ENCODE measurements around the gene IFT25.

IFT25 gene

GRCh38 chr1:53929246-53929960 lies 16.1 kb downstream of the IFT25 start:
- no peak for DNase-seq (ENCODE audit: low spot score)
- Mint-ChIP-seq H3K27me3 (ENCODE audit: low read depth) (no peaks in the 10 kb centered on the region), H3K9me3 (peaks cover 17% of the 10 kb centered on the region), H3K27ac (no peak overlapping the region), H3K4me1 (ENCODE audit: low read depth) (peaks cover 7% of the 10 kb centered on the region), H3K36me3 (ENCODE audit: low read depth) (peaks cover 65% of the 10 kb centered on the region), H3K4me3 (no peak overlapping the region)

GRCh38 chr1:53927376-53927881 lies 18.1 kb downstream of the IFT25 start:
- Mint-ChIP-seq H3K27ac (no peak overlapping the region), H3K9me3 (peaks cover 7% of the 10 kb centered on the region), H3K36me3 (ENCODE audit: low read depth) (peaks cover 55% of the 10 kb centered on the region), H3K4me1 (ENCODE audit: low read depth) (peaks cover 7% of the 10 kb centered on the region), H3K27me3 (ENCODE audit: low read depth) (no peaks in the 10 kb centered on the region), H3K4me3 (no peak overlapping the region)
- no peak for DNase-seq (ENCODE audit: low spot score)

DNA sequence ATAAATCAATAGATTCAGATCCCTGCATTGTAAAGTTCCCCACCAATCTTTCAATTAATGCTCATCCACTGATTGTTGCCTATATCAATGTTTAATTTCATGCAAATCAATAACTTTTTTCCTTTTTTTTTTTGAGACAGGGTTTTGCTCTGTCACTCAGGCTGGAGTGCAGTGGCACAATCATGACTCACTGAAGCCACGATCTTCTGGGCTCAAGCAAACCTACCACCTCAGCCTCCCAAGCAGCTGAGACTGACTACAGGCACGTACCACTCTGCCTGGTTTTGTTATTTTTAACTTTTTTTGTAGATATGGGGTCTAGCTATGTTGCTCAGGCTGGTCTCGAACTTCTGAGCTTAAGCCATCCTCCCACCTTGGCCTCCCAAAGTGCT lies 25.8 kb downstream of the IFT25 start:
- H3K36me3 Mint-ChIP-seq (ENCODE audit: low read depth) = peaks cover 42% of the 10 kb centered on the region
- no peaks in the 10 kb centered on the region for H3K27me3 Mint-ChIP-seq (ENCODE audit: low read depth)
- H3K4me3 Mint-ChIP-seq = peak overlapping the region; percentile 52
- H3K4me1 Mint-ChIP-seq (ENCODE audit: low read depth) = peaks cover 38% of the 10 kb centered on the region
- no peak for DNase-seq (ENCODE audit: low spot score)
- no peaks in the 10 kb centered on the region for H3K9me3 Mint-ChIP-seq
- peak overlapping the region; percentile 79 for H3K27ac Mint-ChIP-seq

DNA sequence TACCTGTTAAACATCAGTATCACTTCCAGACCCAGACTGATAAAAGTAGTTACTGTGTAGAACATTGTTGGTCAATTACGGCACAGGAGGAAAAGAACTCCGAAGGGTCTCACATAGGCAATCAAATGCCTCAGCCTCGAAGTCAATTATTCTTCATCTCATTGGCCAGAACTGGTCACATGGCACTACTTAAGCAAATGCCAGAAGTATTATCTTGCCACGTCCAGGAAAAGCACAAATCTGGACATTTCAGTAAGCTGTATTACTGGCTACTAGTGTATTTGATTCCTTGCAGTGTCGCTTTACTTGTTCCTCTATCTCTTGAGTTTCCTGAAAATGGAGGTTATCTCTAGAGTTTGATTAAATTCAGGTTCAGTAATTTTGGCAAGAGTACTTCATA lies 27.2 kb downstream of the IFT25 start:
- no peaks in the 10 kb centered on the region for H3K27me3 Mint-ChIP-seq (ENCODE audit: low read depth)
- peak overlapping the region; percentile 79 for H3K27ac Mint-ChIP-seq
- peaks cover 38% of the 10 kb centered on the region for H3K4me1 Mint-ChIP-seq (ENCODE audit: low read depth)
- H3K36me3 Mint-ChIP-seq (ENCODE audit: low read depth) = peaks cover 38% of the 10 kb centered on the region
- H3K9me3 Mint-ChIP-seq = no peaks in the 10 kb centered on the region
- no peak overlapping the region for H3K4me3 Mint-ChIP-seq
- DNase-seq (ENCODE audit: low spot score) = no peak

DNA sequence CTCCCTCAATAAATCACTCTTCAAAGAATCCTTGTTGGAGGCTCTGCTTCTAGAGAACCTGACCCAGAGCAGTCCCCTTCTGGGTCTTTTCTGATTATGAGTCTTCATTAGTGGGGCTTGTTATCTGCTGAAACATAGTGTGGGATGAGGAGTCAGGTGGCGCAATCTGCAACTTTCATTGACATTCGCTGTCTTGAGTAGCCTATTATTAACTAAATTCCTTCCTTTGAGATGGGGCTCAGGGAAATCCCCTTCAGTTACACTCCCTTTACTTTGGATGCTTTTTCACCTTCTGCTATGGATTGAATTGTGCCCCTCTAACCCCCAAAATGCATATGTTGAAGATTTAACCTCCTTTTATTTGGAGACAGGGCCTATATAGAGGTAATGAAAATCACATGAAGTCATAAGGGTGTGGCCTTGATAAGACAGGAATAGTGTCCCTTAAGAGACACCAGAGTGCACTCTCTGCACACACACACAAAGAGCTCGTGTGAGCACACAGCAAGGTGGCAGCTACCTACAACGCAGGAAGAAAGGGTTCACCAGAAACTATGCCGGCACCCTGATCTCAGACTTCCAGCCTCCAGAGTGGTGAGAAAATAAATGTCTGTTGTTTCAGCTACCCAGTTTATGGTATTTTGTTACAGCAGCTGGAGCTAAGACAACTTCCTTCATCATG lies 32.0 kb downstream of the IFT25 start:
- no peak overlapping the region for H3K4me3 Mint-ChIP-seq
- H3K36me3 Mint-ChIP-seq (ENCODE audit: low read depth) = peaks cover 29% of the 10 kb centered on the region
- H3K9me3 Mint-ChIP-seq = no peaks in the 10 kb centered on the region
- H3K27me3 Mint-ChIP-seq (ENCODE audit: low read depth) = no peaks in the 10 kb centered on the region
- DNase-seq (ENCODE audit: low spot score) = no peak
- H3K27ac Mint-ChIP-seq = no peak overlapping the region
- H3K4me1 Mint-ChIP-seq (ENCODE audit: low read depth) = peaks cover 18% of the 10 kb centered on the region

- H3K4me1 Mint-ChIP-seq (ENCODE audit: low read depth) = peaks cover 10% of the 10 kb centered on the region
- no peaks in the 10 kb centered on the region for H3K27me3 Mint-ChIP-seq (ENCODE audit: low read depth)
- DNase-seq (ENCODE audit: low spot score) = no peak
- no peak overlapping the region for H3K27ac Mint-ChIP-seq
- H3K4me3 Mint-ChIP-seq = no peak overlapping the region
- H3K9me3 Mint-ChIP-seq = no peaks in the 10 kb centered on the region
- H3K36me3 Mint-ChIP-seq (ENCODE audit: low read depth) = peaks cover 20% of the 10 kb centered on the region
Measured at GRCh38 chr1:53911442-53911841, 34.1 kb downstream of the IFT25 start.

DNA sequence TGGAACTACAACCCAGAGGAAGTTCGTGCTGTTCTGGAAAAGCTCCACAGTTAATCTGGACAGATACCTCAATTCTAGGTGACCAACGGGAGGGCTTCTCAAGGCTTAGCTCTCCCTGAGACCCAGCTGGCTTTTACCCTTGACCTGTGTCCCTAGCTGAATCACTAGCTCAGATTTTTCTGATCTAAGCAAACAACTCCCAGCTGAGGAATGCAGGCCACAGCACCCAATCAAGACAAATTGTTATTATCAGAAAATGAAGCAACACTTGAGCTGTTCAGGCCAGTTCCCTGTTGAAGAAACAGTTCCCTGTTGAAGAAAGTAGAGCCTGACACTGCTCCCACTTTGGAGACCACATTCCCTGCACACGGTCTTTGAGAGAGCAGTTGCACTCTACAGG lies 35.6 kb downstream of the IFT25 start:
- no peak for DNase-seq (ENCODE audit: low spot score)
- no peak overlapping the region for H3K27ac Mint-ChIP-seq
- H3K4me3 Mint-ChIP-seq = no peak overlapping the region
- H3K9me3 Mint-ChIP-seq = no peaks in the 10 kb centered on the region
- H3K36me3 Mint-ChIP-seq (ENCODE audit: low read depth) = peaks cover 10% of the 10 kb centered on the region
- no peaks in the 10 kb centered on the region for H3K27me3 Mint-ChIP-seq (ENCODE audit: low read depth)
- no peaks in the 10 kb centered on the region for H3K4me1 Mint-ChIP-seq (ENCODE audit: low read depth)

DNA sequence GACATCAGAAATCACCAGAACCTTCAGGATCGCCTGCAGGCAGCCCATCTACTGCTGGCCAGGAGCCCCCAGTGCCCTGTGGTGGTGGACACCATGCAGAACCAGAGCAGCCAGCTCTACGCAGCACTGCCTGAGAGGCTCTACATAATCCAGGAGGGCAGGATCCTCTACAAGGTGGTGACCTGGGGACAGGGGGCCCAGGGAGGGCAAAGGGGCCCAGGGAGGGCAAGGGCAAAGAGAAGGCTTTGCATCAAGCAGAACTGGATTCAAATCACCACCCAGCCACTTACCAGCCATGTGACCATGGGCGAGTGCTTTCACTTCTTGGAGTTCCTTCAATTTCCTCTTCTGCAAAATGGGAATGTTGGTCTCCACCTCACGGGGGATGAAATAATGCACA lies 39.4 kb downstream of the IFT25 start:
- Mint-ChIP-seq H3K4me3 (no peak overlapping the region), H3K27ac (no peak overlapping the region), H3K9me3 (no peaks in the 10 kb centered on the region), H3K4me1 (ENCODE audit: low read depth) (peaks cover 4% of the 10 kb centered on the region), H3K27me3 (ENCODE audit: low read depth) (no peaks in the 10 kb centered on the region), H3K36me3 (ENCODE audit: low read depth) (no peaks in the 10 kb centered on the region)
- DNase-seq (ENCODE audit: low spot score) = no peak

DNA sequence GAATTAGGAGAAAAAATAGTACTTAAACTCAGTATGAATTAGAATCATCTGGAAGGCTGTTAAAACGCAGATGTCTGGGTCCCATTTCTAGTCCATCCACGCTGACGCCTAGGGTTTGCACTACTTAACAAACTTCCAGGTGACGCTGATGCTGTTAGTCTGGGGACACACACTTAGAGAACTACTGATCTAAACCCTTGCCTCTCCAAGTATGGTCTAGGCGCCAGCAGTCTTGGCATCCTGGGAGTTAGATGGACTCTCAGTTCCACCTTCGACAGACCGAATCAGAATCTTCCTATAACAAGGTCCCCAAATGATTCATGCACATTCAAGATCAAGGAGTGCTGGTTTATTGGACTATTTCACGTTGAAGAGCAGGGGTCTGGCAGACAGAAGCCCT lies 40.0 kb downstream of the IFT25 start:
- Mint-ChIP-seq H3K36me3 (ENCODE audit: low read depth) (no peaks in the 10 kb centered on the region), H3K4me1 (ENCODE audit: low read depth) (peaks cover 7% of the 10 kb centered on the region), H3K4me3 (no peak overlapping the region), H3K9me3 (no peaks in the 10 kb centered on the region), H3K27me3 (ENCODE audit: low read depth) (no peaks in the 10 kb centered on the region), H3K27ac (no peak overlapping the region)
- DNase-seq (ENCODE audit: low spot score) = no peak

DNA sequence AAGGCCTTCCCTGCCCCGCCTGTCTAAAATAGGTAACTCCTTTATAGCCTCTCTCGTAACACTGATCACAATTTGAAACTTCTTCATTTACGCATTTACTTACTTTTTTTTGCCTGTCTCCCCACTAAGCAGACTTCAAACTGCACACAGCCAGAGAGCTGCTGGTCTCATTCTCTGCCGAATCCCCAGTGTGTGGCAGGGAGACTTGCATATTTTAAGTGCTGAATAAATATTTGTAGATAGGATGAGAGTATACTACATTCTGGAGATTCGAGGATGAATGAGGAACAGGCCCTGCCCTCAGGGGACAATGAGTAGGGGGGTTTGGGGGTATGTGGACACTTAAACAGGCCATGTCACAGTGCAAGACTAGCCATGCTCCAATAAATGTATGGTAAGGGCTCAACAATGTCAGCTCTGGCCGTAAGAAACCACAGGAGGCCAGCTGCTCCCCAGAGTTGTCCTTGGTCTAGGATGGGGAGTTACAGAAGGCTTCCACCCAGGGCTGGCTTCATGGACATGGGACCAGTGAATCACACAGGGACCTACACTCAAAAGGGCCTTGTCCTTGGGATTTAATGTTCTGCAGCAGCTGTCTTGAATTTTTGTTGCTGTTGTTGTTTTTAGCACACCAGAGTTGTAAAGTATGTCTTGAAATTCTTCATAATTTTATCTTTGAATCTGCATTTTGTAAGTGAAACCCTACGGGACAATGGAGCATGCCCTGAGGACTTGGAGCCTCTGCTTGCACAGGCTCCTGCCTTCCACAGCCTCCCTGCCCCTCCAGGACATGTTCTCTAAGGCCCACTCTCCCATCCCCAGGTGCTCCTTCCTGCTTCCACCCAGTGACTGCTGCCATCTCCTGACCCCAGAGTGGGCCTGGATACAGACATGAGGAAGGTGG lies 43.0 kb downstream of the IFT25 start:
- H3K27ac Mint-ChIP-seq = no peak overlapping the region

GRCh38 chr1:53899708-53900107 lies 45.8 kb downstream of the IFT25 start:
- H3K27me3 Mint-ChIP-seq (ENCODE audit: low read depth) = no peaks in the 10 kb centered on the region
- no peak overlapping the region for H3K4me3 Mint-ChIP-seq
- peaks cover 9% of the 10 kb centered on the region for H3K4me1 Mint-ChIP-seq (ENCODE audit: low read depth)
- no peak for DNase-seq (ENCODE audit: low spot score)
- H3K9me3 Mint-ChIP-seq = no peaks in the 10 kb centered on the region
- H3K36me3 Mint-ChIP-seq (ENCODE audit: low read depth) = no peaks in the 10 kb centered on the region
- H3K27ac Mint-ChIP-seq = no peak overlapping the region

More for the DNA sequence above, 43.0 kb downstream of the IFT25 start:
- H3K4me3 Mint-ChIP-seq = no peak overlapping the region
- H3K9me3 Mint-ChIP-seq = no peaks in the 10 kb centered on the region
- H3K4me1 Mint-ChIP-seq (ENCODE audit: low read depth) = peaks cover 9% of the 10 kb centered on the region
- no peaks in the 10 kb centered on the region for H3K27me3 Mint-ChIP-seq (ENCODE audit: low read depth)
- DNase-seq (ENCODE audit: low spot score) = no peak
- H3K36me3 Mint-ChIP-seq (ENCODE audit: low read depth) = no peaks in the 10 kb centered on the region

GRCh38 chr1:53899206-53899628 lies 46.3 kb downstream of the IFT25 start:
- Mint-ChIP-seq H3K27ac (no peak overlapping the region), H3K4me3 (no peak overlapping the region), H3K9me3 (no peaks in the 10 kb centered on the region), H3K36me3 (ENCODE audit: low read depth) (no peaks in the 10 kb centered on the region), H3K27me3 (ENCODE audit: low read depth) (no peaks in the 10 kb centered on the region), H3K4me1 (ENCODE audit: low read depth) (peaks cover 9% of the 10 kb centered on the region)
- no peak for DNase-seq (ENCODE audit: low spot score)

GRCh38 chr1:53896635-53897229 lies 48.8 kb downstream of the IFT25 start:
- H3K36me3 Mint-ChIP-seq (ENCODE audit: low read depth) = no peaks in the 10 kb centered on the region

More at GRCh38 chr1:53896635-53897229, 48.8 kb downstream of the IFT25 start:
- Mint-ChIP-seq H3K4me3 (no peak overlapping the region), H3K9me3 (no peaks in the 10 kb centered on the region), H3K4me1 (ENCODE audit: low read depth) (peaks cover 13% of the 10 kb centered on the region), H3K27ac (no peak overlapping the region), H3K27me3 (ENCODE audit: low read depth) (no peaks in the 10 kb centered on the region)
- no peak for DNase-seq (ENCODE audit: low spot score)

All from T-helper 2 cell treated with Interferon-gamma antibody and Interleukin-4, amounts not matched to agents 5 μg/mL and 100 μg/mL, for 36 hours (primary cell).